ENCODE measurements around the gene DGKQ.
A peak's percentile ranks its signal among the peaks of the same experiment; 100 is the strongest.
"Not testable (repeated sequence)": the region's sequence is repeated elsewhere in the genome, so short reads cannot be mapped to it uniquely, and the experiment has no call there.

Gene DGKQ

DNA sequence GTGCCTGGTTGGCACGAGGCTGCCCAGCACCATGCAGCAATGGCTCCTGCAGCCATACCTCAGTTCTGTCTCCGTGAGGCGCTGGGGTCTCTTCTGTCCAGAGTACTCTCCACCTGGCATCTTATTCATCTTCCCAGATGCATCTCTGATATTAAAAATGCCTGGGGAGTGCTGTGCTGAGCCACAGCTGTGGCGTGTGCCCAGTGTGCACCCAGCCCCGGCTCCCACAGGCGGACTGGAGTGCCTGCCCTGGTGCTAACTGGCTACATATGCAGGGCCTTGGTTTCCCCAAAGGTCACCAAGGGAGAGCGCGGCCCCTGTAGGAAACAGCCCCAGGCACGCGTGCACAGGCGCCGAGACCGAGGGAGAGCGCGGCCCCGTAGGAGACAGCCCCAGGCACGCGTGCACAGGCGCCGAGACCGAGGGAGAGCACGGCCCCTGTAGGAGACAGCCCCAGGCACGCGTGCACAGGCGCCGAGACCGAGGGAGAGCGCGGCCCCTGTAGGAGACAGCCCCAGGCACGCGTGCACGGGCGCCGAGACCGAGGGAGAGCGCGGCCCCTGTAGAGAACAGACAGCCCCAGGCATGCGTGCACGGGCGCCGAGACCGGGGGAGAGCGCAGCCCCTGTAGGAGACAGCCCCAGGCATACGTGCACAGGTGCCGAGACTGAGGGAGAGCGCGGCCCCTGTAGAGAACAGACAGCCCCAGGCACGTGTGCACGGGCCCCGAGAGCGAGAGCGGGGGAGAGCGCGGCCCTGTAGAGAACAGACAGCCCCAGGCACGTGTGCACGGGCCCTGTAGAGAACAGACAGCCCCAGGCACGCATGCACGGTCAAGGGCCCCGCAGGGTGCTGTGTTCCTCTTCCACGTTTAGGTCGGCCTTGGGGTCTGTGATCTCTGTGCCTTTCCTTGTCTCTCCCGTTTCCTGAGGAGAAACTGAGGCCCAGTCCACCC is 26.6 kb downstream of the DGKQ start:
- DNase-seq (ENCODE audit: low read depth, low spot score), result no peak
- H3K27ac ChIP-seq (ENCODE audit: low read length), result no peak overlapping the region
- H3K9me3 ChIP-seq (ENCODE audit: control insufficient read depth, insufficient read depth, low read length), result no peaks in the 10 kb centered on the region
- no peaks in the 10 kb centered on the region for H3K27me3 ChIP-seq (ENCODE audit: control insufficient read depth, insufficient read depth, low read length)
- no peaks in the 10 kb centered on the region; the same call in 1 of the 2 replicates for H3K36me3 ChIP-seq (ENCODE audit: control insufficient read depth, insufficient read depth, low read length)
- H3K4me3 ChIP-seq (ENCODE audit: low read length), result no peak overlapping the region
- peaks cover 2% of the 10 kb centered on the region for H3K4me1 ChIP-seq (ENCODE audit: control insufficient read depth, insufficient read depth, low read length)
- WGBS (ENCODE audit: insufficient coverage, insufficient read length), result no CpG with 5 or more reads among the region's 62 CpGs

DNA sequence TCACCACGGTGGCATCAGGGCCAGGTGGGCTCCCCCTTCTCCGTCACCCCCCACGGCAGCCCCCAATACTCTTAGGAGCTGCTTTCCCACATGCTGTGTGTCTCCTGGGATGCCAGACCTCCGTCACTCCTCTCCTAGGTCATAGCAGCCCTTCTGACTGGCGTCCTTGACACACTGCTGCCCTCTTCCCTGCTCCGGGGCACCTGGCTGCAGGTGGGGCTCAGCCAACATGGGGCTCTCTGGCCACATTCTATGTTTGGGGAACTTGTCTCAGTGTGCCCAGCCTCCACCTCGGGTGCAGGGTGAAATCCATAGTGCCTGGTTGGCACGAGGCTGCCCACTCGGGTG is 27.3 kb downstream of the DGKQ start:
- Histone ChIP-seq H3K27ac (ENCODE audit: low read length) (no peak overlapping the region), H3K4me3 (ENCODE audit: low read length) (no peak overlapping the region), H3K4me1 (ENCODE audit: control insufficient read depth, insufficient read depth, low read length) (peaks cover 2% of the 10 kb centered on the region), H3K36me3 (ENCODE audit: control insufficient read depth, insufficient read depth, low read length) (no peaks in the 10 kb centered on the region; the same call in 1 of the 2 replicates), H3K9me3 (ENCODE audit: control insufficient read depth, insufficient read depth, low read length) (no peaks in the 10 kb centered on the region), H3K27me3 (ENCODE audit: control insufficient read depth, insufficient read depth, low read length) (no peaks in the 10 kb centered on the region)
- WGBS (ENCODE audit: insufficient coverage, insufficient read length), result no CpG with 5 or more reads among the region's 9 CpGs
- no peak for DNase-seq (ENCODE audit: low read depth, low spot score)

DNA sequence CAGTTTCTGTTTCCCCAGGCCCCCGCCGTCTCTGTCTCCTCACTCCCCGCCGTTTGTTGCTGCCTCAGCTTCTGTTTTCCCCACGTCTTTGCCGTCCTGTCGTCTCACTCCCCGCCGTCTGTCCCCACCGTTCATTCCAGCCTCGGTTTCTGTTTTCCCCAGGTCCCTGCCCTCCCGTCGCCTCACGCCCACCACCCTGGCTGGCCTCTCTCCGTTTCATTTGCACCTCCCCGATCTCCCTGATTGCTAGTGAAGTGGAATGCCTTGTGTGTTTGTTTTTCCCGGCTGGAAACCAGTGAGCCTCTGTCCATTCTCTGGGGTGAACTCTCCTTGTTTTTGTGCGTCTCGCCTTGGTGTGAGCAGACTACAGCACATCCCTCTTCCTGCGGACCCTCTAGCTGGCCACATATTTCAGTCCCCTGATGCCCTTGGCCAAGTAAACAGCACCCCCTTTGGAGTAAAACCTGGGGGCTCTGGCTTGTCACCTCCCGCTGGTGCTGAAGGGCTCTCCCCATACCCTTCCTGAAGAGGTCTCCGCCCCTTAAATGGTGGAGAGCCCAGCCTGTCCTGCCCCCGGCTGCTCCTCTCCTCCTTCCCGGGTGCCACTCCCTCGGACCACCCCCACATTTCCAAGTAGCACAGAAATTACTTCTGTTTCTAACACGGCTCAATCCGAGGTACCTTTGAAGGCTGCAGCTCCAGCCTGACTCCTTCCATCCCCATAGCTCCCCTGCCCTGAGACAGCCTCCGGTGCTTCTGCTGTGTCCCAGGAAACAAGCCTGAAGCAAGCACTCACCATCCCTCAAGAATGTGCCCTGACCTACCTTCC is 27.9 kb downstream of the DGKQ start:
- Histone ChIP-seq H3K36me3 (ENCODE audit: control insufficient read depth, insufficient read depth, low read length) (no peaks in the 10 kb centered on the region; the same call in 1 of the 2 replicates), H3K27ac (ENCODE audit: low read length) (no peak overlapping the region), H3K9me3 (ENCODE audit: control insufficient read depth, insufficient read depth, low read length) (no peaks in the 10 kb centered on the region), H3K27me3 (ENCODE audit: control insufficient read depth, insufficient read depth, low read length) (no peaks in the 10 kb centered on the region), H3K4me3 (ENCODE audit: low read length) (0 out of 2 replicates have a peak overlapping the region, but pooled peaks have one; percentile 3), H3K4me1 (ENCODE audit: control insufficient read depth, insufficient read depth, low read length) (peaks cover 2% of the 10 kb centered on the region)
- DNase-seq (ENCODE audit: low read depth, low spot score), result no peak
- WGBS (ENCODE audit: insufficient coverage, insufficient read length), result no CpG with 5 or more reads among the region's 28 CpGs

DNA sequence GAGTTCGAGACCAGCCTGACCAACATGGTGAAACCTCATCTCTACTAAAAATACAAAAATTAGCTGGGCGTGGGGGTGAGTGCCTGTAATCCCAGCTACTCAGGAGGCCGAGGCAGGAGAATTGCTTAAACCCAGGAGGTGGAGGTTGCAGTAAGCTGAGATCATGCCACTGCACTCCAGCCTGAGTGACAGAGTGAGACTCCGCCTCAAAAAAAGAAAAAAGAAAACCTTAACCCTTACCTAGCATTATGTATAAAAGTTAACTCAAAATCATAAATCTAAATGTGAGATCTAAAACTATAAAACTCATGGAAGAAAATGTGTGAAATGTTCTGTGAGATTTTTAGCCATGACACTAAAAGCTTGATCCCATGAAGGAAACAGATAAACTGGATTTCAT is 33.9 kb downstream of the DGKQ start:
- WGBS (ENCODE audit: insufficient coverage, insufficient read length), result no CpG with 5 or more reads among the region's 4 CpGs

DNA sequence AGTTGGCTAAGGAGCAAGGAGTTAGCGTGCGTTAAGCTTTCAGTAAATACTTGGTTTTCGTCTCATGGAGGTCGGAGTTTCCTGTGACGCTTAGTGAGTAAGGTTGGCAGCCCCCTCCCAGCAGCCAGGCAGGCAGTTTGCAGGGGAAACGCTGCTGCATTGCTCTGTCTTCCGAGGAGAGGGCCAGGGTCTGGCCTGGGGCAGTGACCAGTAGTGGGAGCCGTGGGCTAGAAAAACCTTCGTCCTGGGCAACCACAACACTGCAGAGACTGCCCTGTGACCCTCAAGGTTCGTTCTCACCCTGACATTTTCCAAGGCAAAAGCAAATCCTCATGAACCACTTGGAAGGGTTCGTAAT is 40.7 kb downstream of the DGKQ start:
- DNase-seq (ENCODE audit: low read depth, low spot score), result no peak
- WGBS (ENCODE audit: insufficient coverage, insufficient read length), result no CpG with 5 or more reads among the region's 11 CpGs
- no peak overlapping the region for H3K27ac ChIP-seq (ENCODE audit: low read length)
- H3K4me3 ChIP-seq (ENCODE audit: low read length), result peak overlapping the region; percentile 93; the same call in 1 of the 2 replicates
- no peaks in the 10 kb centered on the region for H3K36me3 ChIP-seq (ENCODE audit: control insufficient read depth, insufficient read depth, low read length)
- H3K27me3 ChIP-seq (ENCODE audit: control insufficient read depth, insufficient read depth, low read length), result no peaks in the 10 kb centered on the region
- H3K9me3 ChIP-seq (ENCODE audit: control insufficient read depth, insufficient read depth, low read length), result no peaks in the 10 kb centered on the region
- peaks cover 4% of the 10 kb centered on the region; the same call in 1 of the 2 replicates for H3K4me1 ChIP-seq (ENCODE audit: control insufficient read depth, insufficient read depth, low read length)

More for the DNA sequence above, 33.9 kb downstream of the DGKQ start:
- H3K4me1 ChIP-seq (ENCODE audit: control insufficient read depth, insufficient read depth, low read length); H3K9me3 ChIP-seq (ENCODE audit: control insufficient read depth, insufficient read depth, low read length); H3K27me3 ChIP-seq (ENCODE audit: control insufficient read depth, insufficient read depth, low read length); H3K4me3 ChIP-seq (ENCODE audit: low read length); H3K27ac ChIP-seq (ENCODE audit: low read length); DNase-seq (ENCODE audit: low read depth, low spot score); H3K36me3 ChIP-seq (ENCODE audit: control insufficient read depth, insufficient read depth, low read length): not testable (repeated sequence)

- Histone ChIP-seq H3K27ac (ENCODE audit: low read length) (no peak within 1 kb of the TSS), H3K4me3 (ENCODE audit: low read length) (peak within 1 kb of the TSS; percentile 93), H3K27me3 (ENCODE audit: control insufficient read depth, insufficient read depth, low read length) (no peaks in the 10 kb centered on the region), H3K9me3 (ENCODE audit: control insufficient read depth, insufficient read depth, low read length) (no peaks in the 10 kb centered on the region), H3K4me1 (ENCODE audit: control insufficient read depth, insufficient read depth, low read length) (peaks cover 4% of the 10 kb centered on the region; the same call in 1 of the 2 replicates), H3K36me3 (ENCODE audit: control insufficient read depth, insufficient read depth, low read length) (no peaks in the 10 kb centered on the region)
- DNase-seq (ENCODE audit: low read depth, low spot score), result peak; percentile 94
- no CpG with 5 or more reads among the region's 99 CpGs for WGBS (ENCODE audit: insufficient coverage, insufficient read length)
These were observed 41.2 kb downstream of the DGKQ start, which contains the start of the genes GAK and TMEM175 for GRCh38 chr4:931960-932712. Gene GAK (minus strand): TSS chr4:932316. CDS start chr4:932187, 129 bp downstream. Gene TMEM175 (plus strand): TSS chr4:932460. CDS start chr4:947740, 15,280 bp downstream.

DNA sequence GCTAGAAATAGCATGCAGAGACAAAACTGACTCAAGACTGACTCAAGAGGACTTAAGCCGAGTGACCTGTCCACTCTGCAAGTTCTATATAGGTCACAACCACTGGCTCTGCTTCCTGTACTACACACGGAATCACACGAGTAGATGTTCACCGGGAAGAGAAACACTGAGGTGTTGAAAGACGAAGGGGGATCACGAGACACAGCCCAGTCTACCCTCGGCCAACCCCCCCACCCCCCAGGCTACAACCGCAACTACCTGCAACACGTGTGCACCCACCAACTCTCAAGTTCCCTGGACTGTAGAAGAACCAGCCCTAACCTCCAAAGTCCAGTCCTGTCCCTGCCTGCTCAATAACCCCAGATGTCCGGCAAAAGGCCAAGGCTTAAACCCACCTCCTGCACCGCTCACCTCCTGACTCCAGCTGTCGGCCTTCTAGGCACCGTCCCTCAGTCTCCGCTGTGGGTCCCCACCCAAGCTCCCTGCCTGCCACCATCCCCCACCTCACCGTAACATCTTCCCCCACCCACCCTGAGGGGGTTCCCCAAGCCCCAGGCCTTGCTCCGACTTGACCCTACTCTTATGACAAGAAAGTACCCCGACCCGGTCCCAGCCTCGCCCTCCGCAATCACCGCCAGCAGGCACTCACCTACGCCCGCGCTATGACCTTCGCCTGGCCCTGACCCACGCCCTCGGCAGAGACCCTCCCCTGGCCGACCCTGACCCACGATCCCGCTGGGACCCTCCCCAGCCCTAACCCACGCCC is 42.0 kb downstream of the DGKQ start:
- Histone ChIP-seq H3K36me3 (ENCODE audit: control insufficient read depth, insufficient read depth, low read length) (no peaks in the 10 kb centered on the region), H3K4me1 (ENCODE audit: control insufficient read depth, insufficient read depth, low read length) (peaks cover 4% of the 10 kb centered on the region; the same call in 1 of the 2 replicates), H3K27me3 (ENCODE audit: control insufficient read depth, insufficient read depth, low read length) (no peaks in the 10 kb centered on the region), H3K9me3 (ENCODE audit: control insufficient read depth, insufficient read depth, low read length) (no peaks in the 10 kb centered on the region), H3K27ac (ENCODE audit: low read length) (no peak overlapping the region), H3K4me3 (ENCODE audit: low read length) (peak overlapping the region; percentile 93)
- DNase-seq (ENCODE audit: low read depth, low spot score), result no peak
- WGBS (ENCODE audit: insufficient coverage, insufficient read length), result no CpG with 5 or more reads among the region's 31 CpGs

DNA sequence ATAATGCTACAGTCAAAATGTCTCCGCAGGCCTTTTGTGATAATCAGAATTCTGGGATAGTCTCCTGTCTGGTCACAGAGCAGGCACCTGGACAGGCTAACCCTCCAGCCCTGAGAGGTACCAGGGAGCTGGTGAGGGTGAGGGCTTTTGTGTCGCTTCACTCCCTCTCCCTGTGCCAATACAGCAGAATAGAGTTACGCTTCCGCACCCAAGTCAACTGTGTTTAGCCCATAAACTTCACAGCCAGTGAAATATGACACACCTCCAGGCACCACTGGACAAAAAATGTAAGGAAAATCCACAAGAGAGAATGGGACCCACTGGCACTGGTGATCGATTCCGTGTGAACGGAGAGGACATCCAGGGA is 42.6 kb downstream of the DGKQ start:
- Histone ChIP-seq H3K9me3 (ENCODE audit: control insufficient read depth, insufficient read depth, low read length) (no peaks in the 10 kb centered on the region), H3K4me1 (ENCODE audit: control insufficient read depth, insufficient read depth, low read length) (peaks cover 4% of the 10 kb centered on the region; the same call in 1 of the 2 replicates), H3K27ac (ENCODE audit: low read length) (no peak overlapping the region), H3K27me3 (ENCODE audit: control insufficient read depth, insufficient read depth, low read length) (no peaks in the 10 kb centered on the region), H3K36me3 (ENCODE audit: control insufficient read depth, insufficient read depth, low read length) (no peaks in the 10 kb centered on the region), H3K4me3 (ENCODE audit: low read length) (no peak overlapping the region)
- no peak for DNase-seq (ENCODE audit: low read depth, low spot score)
- no CpG with 5 or more reads among the region's 7 CpGs for WGBS (ENCODE audit: insufficient coverage, insufficient read length)

GRCh38 chr4:930028-930551 is 43.3 kb downstream of the DGKQ start:
- H3K27ac ChIP-seq (ENCODE audit: low read length), result no peak overlapping the region
- DNase-seq (ENCODE audit: low read depth, low spot score), result no peak

More at GRCh38 chr4:930028-930551, 43.3 kb downstream of the DGKQ start:
- Histone ChIP-seq H3K27me3 (ENCODE audit: control insufficient read depth, insufficient read depth, low read length) (no peaks in the 10 kb centered on the region), H3K4me1 (ENCODE audit: control insufficient read depth, insufficient read depth, low read length) (peaks cover 4% of the 10 kb centered on the region; the same call in 1 of the 2 replicates), H3K4me3 (ENCODE audit: low read length) (no peak overlapping the region), H3K9me3 (ENCODE audit: control insufficient read depth, insufficient read depth, low read length) (no peaks in the 10 kb centered on the region), H3K36me3 (ENCODE audit: control insufficient read depth, insufficient read depth, low read length) (no peaks in the 10 kb centered on the region)
- no CpG with 5 or more reads among the region's 3 CpGs for WGBS (ENCODE audit: insufficient coverage, insufficient read length)

Data from iPS DF 6.9 (cell line).